Keratinocyte (primary cell): Measurements from ENCODE around the gene PLCG2. TPM values are rescaled to one million over a fixed set of nuclear protein-coding genes. Genes with fewer than 3 reads are reported as not detected.

Source experiments
- DNase-seq: peaks from one replicate; pipeline ENCODE4 v3.0.0-alpha.2; 2011; ENCODE audit warnings: low read depth, missing footprints, low spot score
- FAIRE-seq: peaks from 2 replicates; lab custom pipeline; 2011; peaks lifted over from hg19 to GRCh38; lab: Jason Lieb, UNC
- H2AFZ ChIP-seq: 2 replicates; pipeline ENCODE4 v1.6.0; 2012; ENCODE audit warnings: low read length, control low read depth, inconsistent platforms; ENCODE audit not compliant: control insufficient read depth
- H3K27ac ChIP-seq: 2 replicates; pipeline ENCODE4 v1.5.1; 2011; ENCODE audit warnings: low read length; ENCODE audit not compliant: control insufficient read depth, insufficient read depth
- H3K27me3 ChIP-seq: 3 replicates; pipeline ENCODE4 v1.6.0; 2011; ENCODE audit warnings: low read length; ENCODE audit not compliant: control insufficient read depth, insufficient read depth; ENCODE audit errors: extremely low read depth
- H3K36me3 ChIP-seq, 2 experiments: 2 replicates in 1 of 2; 3 replicates in 1 of 2; pipeline ENCODE4 v1.5.1; 2011; ENCODE audit warnings: low read length in 2 of 2, mild to moderate bottlenecking in 1 of 2; ENCODE audit not compliant: control insufficient read depth in 2 of 2, insufficient read depth in 2 of 2; ENCODE audit errors: extremely low read depth in 1 of 2
- H3K4me1 ChIP-seq: 3 replicates; pipeline ENCODE4 v1.5.1; 2011; ENCODE audit warnings: low read length; ENCODE audit not compliant: control insufficient read depth, insufficient read depth; ENCODE audit errors: extremely low read depth
- H3K4me2 ChIP-seq: 3 replicates; pipeline ENCODE4 v1.6.0; 2011; ENCODE audit warnings: low read depth, low read length; ENCODE audit not compliant: control insufficient read depth, insufficient read depth; ENCODE audit errors: extremely low read depth
- H3K4me3 ChIP-seq, 3 experiments: fragments of 200-600 bp in 1 of 3; sonication (generic) in 1 of 3; 2 replicates in 2 of 3; 3 replicates in 1 of 3; pipeline ENCODE4 v1.5.1; 2011 to 2016; ENCODE audit warnings: low read length in 3 of 3, mild to moderate bottlenecking in 3 of 3, control low read depth in 2 of 3, inconsistent platforms in 1 of 3, low read depth in 1 of 3, mixed read lengths in 1 of 3, mixed run types in 1 of 3, moderate library complexity in 1 of 3; ENCODE audit not compliant: control insufficient read depth in 2 of 3, insufficient read depth in 2 of 3; ENCODE audit errors: extremely low read depth in 1 of 3
- H3K79me2 ChIP-seq: 2 replicates; pipeline ENCODE4 v1.6.0; 2012; ENCODE audit warnings: low read length; ENCODE audit not compliant: control insufficient read depth, insufficient read depth
- H3K9ac ChIP-seq: 3 replicates; pipeline ENCODE4 v1.6.0; 2011; ENCODE audit warnings: low read length; ENCODE audit not compliant: control insufficient read depth, insufficient read depth; ENCODE audit errors: extremely low read depth
- H3K9me1 ChIP-seq: 3 replicates; pipeline ENCODE4 v1.6.0; 2011; ENCODE audit warnings: low read length; ENCODE audit not compliant: control insufficient read depth, insufficient read depth; ENCODE audit errors: extremely low read depth
- H3K9me3 ChIP-seq: 2 replicates; pipeline ENCODE4 v1.5.1; 2012; ENCODE audit warnings: low read depth, low read length; ENCODE audit not compliant: control insufficient read depth
- H4K20me1 ChIP-seq: 3 replicates; pipeline ENCODE4 v1.6.0; 2011; ENCODE audit warnings: low read length; ENCODE audit not compliant: control insufficient read depth, insufficient read depth; ENCODE audit errors: extremely low read depth
- CTCF ChIP-seq, 3 experiments: IDR thresholded peaks in 1 of 3; conservative IDR thresholded peaks in 1 of 3; optimal IDR thresholded peaks in 1 of 3; 2 replicates in 2 of 3; 3 replicates in 1 of 3; pipeline versions ENCODE3 to v1.5.1; 2011; ENCODE audit warnings: low read length in 3 of 3, mild to moderate bottlenecking in 3 of 3, moderate library complexity in 2 of 3, control low read depth in 1 of 3, inconsistent platforms in 1 of 3; ENCODE audit not compliant: insufficient read depth in 2 of 3; ENCODE audit errors: extremely low read depth in 1 of 3
- EZH2 ChIP-seq: IDR thresholded peaks from one replicate; pipeline ENCODE4 v1.6.1; 2012; ENCODE audit warnings: inconsistent platforms, mild to moderate bottlenecking, low read length, moderate library complexity
- dilution Hi-C: fragments of 300-500 bp; cut with MboI; formaldehyde crosslinking; loops from one replicate; pipeline ENCODE4 v1.7.0; 2020; ENCODE audit warnings: low sequenced_read_pairs; ENCODE audit not compliant: extremely low pct_ligation_motif_present
- polyA plus RNA-seq, 5 experiments: library from polyadenylated mRNA; depleted of rRNA in 3 of 5; stranded (reverse) in 3 of 5; stranded (forward) in 1 of 5; unstranded in 1 of 5; fragments of >200 nt; gene quantifications; 1 replicate in 1 of 5; 2 replicates in 3 of 5; 3 replicates in 1 of 5; pipeline versions ENCODE4 v1.2.1 to v1.2.3, GENCODE V29; 2011 to 2012; ENCODE audit warnings: missing spikeins in 2 of 5, low read depth in 1 of 5, low replicate concordance in 1 of 5

Gene PLCG2
- polyA plus RNA-seq, 1 donor (not counting 4 experiments of a cell fraction or from before 2014, with no cell fraction given) = 3.5 TPM

GRCh38 chr16:81815429-81815766, 36.3 kb downstream of the PLCG2 start:
- Histone ChIP-seq H3K4me1 (no peaks in the 10 kb centered on the region), H3K27ac (no peak overlapping the region), H3K4me2 (no peak overlapping the region), H3K9ac (no peak overlapping the region), H3K36me3 (no peaks in the 10 kb centered on the region), H2AFZ (no peak overlapping the region), H3K27me3 (no peaks in the 10 kb centered on the region), H3K4me3 (no peak overlapping the region), H3K79me2 (no peaks in the 10 kb centered on the region), H3K9me3 (no peaks in the 10 kb centered on the region), H4K20me1 (no peaks in the 10 kb centered on the region), H3K9me1 (no peaks in the 10 kb centered on the region)
- dilution Hi-C loops = no loop called here
- DNase-seq (no peak), FAIRE-seq (no peak)
- TF ChIP-seq CTCF (optimal IDR thresholded peaks at IDR 0.05 in 1 of 3, IDR thresholded peaks at IDR 0.05 in 1 of 3, conservative IDR thresholded peaks at IDR 0.05 in 1 of 3; ENCODE audit: extremely low read depth in 1 of 3, insufficient read depth in 2 of 3, low read length in 3 of 3) (no peak), EZH2 (no peak)

GRCh38 chr16:81816351-81816750, 37.3 kb downstream of the PLCG2 start:
- Histone ChIP-seq H3K27ac (no peak overlapping the region), H3K9me1 (no peaks in the 10 kb centered on the region), H3K36me3 (no peaks in the 10 kb centered on the region), H3K9me3 (no peaks in the 10 kb centered on the region), H3K4me2 (no peak overlapping the region), H3K79me2 (no peaks in the 10 kb centered on the region), H2AFZ (no peak overlapping the region), H3K27me3 (no peaks in the 10 kb centered on the region), H3K4me3 (no peak overlapping the region), H4K20me1 (no peaks in the 10 kb centered on the region), H3K9ac (no peak overlapping the region), H3K4me1 (no peaks in the 10 kb centered on the region)
- TF ChIP-seq CTCF (optimal IDR thresholded peaks at IDR 0.05 in 1 of 3, IDR thresholded peaks at IDR 0.05 in 1 of 3, conservative IDR thresholded peaks at IDR 0.05 in 1 of 3; ENCODE audit: extremely low read depth in 1 of 3, insufficient read depth in 2 of 3, low read length in 3 of 3) (no peak), EZH2 (no peak)
- no peak for FAIRE-seq
- no peak for DNase-seq
- dilution Hi-C loops = no loop called here
